Neural cell (in vitro differentiated cells): Measurements from ENCODE around the gene GSTO2. TPM values are rescaled to one million over a fixed set of nuclear protein-coding genes. Genes with fewer than 3 reads are reported as not detected.

Experiments used
- H2AFZ ChIP-seq: fragments of 200-600, 300-800 bp; sonication (generic), shearing (Covaris generic); 2 replicates; pipeline ENCODE4 v1.6.0; 2014; ENCODE audit warnings: low read depth, mild to moderate bottlenecking, antibody characterized with exemption, low read length, moderate library complexity
- H3F3A ChIP-seq: fragments of 200-600 bp; shearing (Covaris generic); 2 replicates; pipeline ENCODE4 v1.6.1; 2016; ENCODE audit warnings: mild to moderate bottlenecking, moderate library complexity, mixed read lengths, antibody characterized with exemption, low read length; ENCODE audit not compliant: insufficient read depth, poor library complexity, severe bottlenecking
- H3K27ac ChIP-seq: fragments of 200-600, 300-800 bp; sonication (generic), shearing (Covaris generic); 2 replicates; pipeline ENCODE4 v1.5.1; 2014; ENCODE audit warnings: mild to moderate bottlenecking, low read length, moderate library complexity
- H3K27me3 ChIP-seq: fragments of 300-800, 200-600 bp; sonication (generic), shearing (Covaris generic); 2 replicates; pipeline ENCODE4 v1.6.0; 2014; ENCODE audit warnings: mild to moderate bottlenecking, low read depth, low read length, moderate library complexity; ENCODE audit not compliant: insufficient read depth
- H3K36me3 ChIP-seq: fragments of 300-800, 200-600 bp; sonication (generic), shearing (Covaris generic); 2 replicates; pipeline ENCODE4 v1.5.1; 2014; ENCODE audit warnings: mild to moderate bottlenecking, antibody characterized with exemption, low read length, moderate library complexity; ENCODE audit not compliant: insufficient read depth
- H3K4me2 ChIP-seq: fragments of 300-800, 200-600 bp; sonication (generic), shearing (Covaris generic); 2 replicates; pipeline ENCODE4 v1.6.0; 2014; ENCODE audit warnings: mild to moderate bottlenecking, low read length
- H3K4me3 ChIP-seq: fragments of 300-800, 200-600 bp; sonication (generic), shearing (Covaris generic); 2 replicates; pipeline ENCODE4 v1.5.1; 2014; ENCODE audit warnings: mild to moderate bottlenecking, low read length, moderate library complexity
- H3K79me2 ChIP-seq: fragments of 200-600 bp; shearing (Covaris generic); replicated peaks from 2 replicates; pipeline ENCODE4 v1.6.0; 2014; ENCODE audit warnings: mild to moderate bottlenecking, low read length, moderate library complexity; ENCODE audit not compliant: insufficient read depth
- H3K9ac ChIP-seq: fragments of 300-800, 200-600 bp; sonication (generic), shearing (Covaris generic); 2 replicates; pipeline ENCODE4 v1.6.1; 2016; ENCODE audit warnings: mild to moderate bottlenecking, low read length, mixed read lengths
- H3K9me2 ChIP-seq: fragments of 200-600 bp; shearing (Covaris generic); 2 replicates; pipeline ENCODE4 v1.6.1; 2016; ENCODE audit warnings: mild to moderate bottlenecking, low read length, mixed read lengths; ENCODE audit not compliant: insufficient read depth
- H3K9me3 ChIP-seq: fragments of 200-600, 300-800 bp; sonication (generic), shearing (Covaris generic); 2 replicates; pipeline ENCODE4 v1.6.1; 2016; ENCODE audit warnings: mild to moderate bottlenecking, mixed run types, low read length, moderate library complexity, mixed read lengths
- H4K20me1 ChIP-seq: fragments of 200-600 bp; shearing (Covaris generic); 2 replicates; pipeline ENCODE4 v1.6.1; 2016; ENCODE audit warnings: mild to moderate bottlenecking, mixed run types; ENCODE audit not compliant: insufficient read depth
- EP300 ChIP-seq: fragments of 450-650 bp; conservative IDR thresholded peaks from 2 replicates; pipeline ENCODE4 v1.6.1; 2014; ENCODE audit warnings: antibody characterized with exemption, mild to moderate bottlenecking, moderate library complexity; ENCODE audit not compliant: poor library complexity, severe bottlenecking
- EZH2 ChIP-seq: fragments of 200-600, 300-800 bp; shearing (Covaris generic), sonication (generic); IDR thresholded peaks from 2 replicates; pipeline ENCODE4 v1.6.1; 2014; ENCODE audit warnings: antibody characterized with exemption, low read length, borderline replicate concordance, mild to moderate bottlenecking; ENCODE audit not compliant: insufficient read depth, poor library complexity, severe bottlenecking
- MXI1 ChIP-seq: fragments of 450-650 bp; conservative IDR thresholded peaks from 2 replicates; pipeline ENCODE4 v1.6.1; 2014; ENCODE audit warnings: antibody characterized with exemption, mild to moderate bottlenecking; ENCODE audit not compliant: poor library complexity, severe bottlenecking
- POLR2AphosphoS5 ChIP-seq: IDR thresholded peaks from 2 replicates; pipeline ENCODE4 v1.6.1; 2012
- RAD21 ChIP-seq: fragments of 450-650 bp; conservative IDR thresholded peaks from 2 replicates; pipeline ENCODE4 v1.6.1; 2014; ENCODE audit warnings: antibody characterized with exemption, mild to moderate bottlenecking, moderate library complexity
- REST ChIP-seq: IDR thresholded peaks from 2 replicates; pipeline ENCODE4 v1.6.1; 2012; ENCODE audit warnings: borderline replicate concordance
- SMC3 ChIP-seq: fragments of 450-650 bp; conservative IDR thresholded peaks from 2 replicates; pipeline ENCODE4 v1.6.1; 2014; ENCODE audit warnings: antibody characterized with exemption, mild to moderate bottlenecking, moderate library complexity; ENCODE audit not compliant: poor library complexity
- TAF1 ChIP-seq: IDR thresholded peaks from 2 replicates; pipeline ENCODE4 v1.6.1; 2012; ENCODE audit warnings: low read depth
- polyA plus RNA-seq: library from polyadenylated mRNA; depleted of rRNA; stranded (reverse); fragments of >200 nt; gene quantifications from 2 replicates; pipeline ENCODE4 v1.2.3, GENCODE V29; 2014
- TF ChIP-seq, protein P1 (sequence below): fragments of 450-650 bp; IDR thresholded peaks from 2 replicates; pipeline ENCODE4 v1.5.1; 2014; ENCODE audit warnings: antibody characterized with exemption, mild to moderate bottlenecking, moderate library complexity; ENCODE audit not compliant: poor library complexity, severe bottlenecking

The GSTO2 gene
- polyA plus RNA-seq, 1 donor from 2014 or later: 0.53 TPM

DNA sequence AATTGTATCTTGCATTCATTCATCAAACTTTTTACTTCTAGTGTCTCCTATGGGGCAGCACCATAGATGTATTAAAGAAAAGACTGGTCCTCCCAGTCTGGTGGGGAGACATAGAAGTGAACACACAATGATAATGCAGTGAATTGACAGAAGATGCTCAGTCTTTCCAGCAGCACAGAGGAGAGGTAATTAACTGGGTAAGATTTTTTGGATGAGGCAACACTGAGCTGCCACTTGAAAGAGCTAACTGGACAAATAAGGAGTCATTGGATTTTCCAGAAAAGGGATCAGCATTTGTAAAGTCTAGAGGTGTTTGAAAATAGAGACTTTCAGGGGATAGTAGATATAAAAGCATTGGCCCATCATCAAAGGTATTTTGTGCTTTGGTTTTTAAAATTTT, 76.5 kb downstream of the GSTO2 start:
- Histone ChIP-seq H3K27me3 (peaks cover 4% of the 10 kb centered on the region), H3F3A (no peaks in the 10 kb centered on the region), H3K79me2 (no peaks in the 10 kb centered on the region), H3K4me3 (no peak overlapping the region), H3K27ac (no peak overlapping the region), H3K9me3 (no peaks in the 10 kb centered on the region), H2AFZ (no peak overlapping the region), H3K36me3 (no peaks in the 10 kb centered on the region), H4K20me1 (no peaks in the 10 kb centered on the region), H3K4me2 (no peak overlapping the region), H3K9me2 (no peaks in the 10 kb centered on the region), H3K9ac (no peak overlapping the region)
- TF ChIP-seq EZH2 (no peak), POLR2AphosphoS5 (no peak)

GRCh38 chr10:104345941-104346340, 77.0 kb downstream of the GSTO2 start:
- Histone ChIP-seq H3K4me2 (no peak overlapping the region), H3K9ac (no peak overlapping the region)

More at GRCh38 chr10:104345941-104346340, 77.0 kb downstream of the GSTO2 start:
- H3K9me3 ChIP-seq: no peaks in the 10 kb centered on the region
- TF ChIP-seq POLR2AphosphoS5: no peak
- TF ChIP-seq EZH2: no peak
- no peak for TF ChIP-seq SMC3
- TF ChIP-seq, protein P1, sequence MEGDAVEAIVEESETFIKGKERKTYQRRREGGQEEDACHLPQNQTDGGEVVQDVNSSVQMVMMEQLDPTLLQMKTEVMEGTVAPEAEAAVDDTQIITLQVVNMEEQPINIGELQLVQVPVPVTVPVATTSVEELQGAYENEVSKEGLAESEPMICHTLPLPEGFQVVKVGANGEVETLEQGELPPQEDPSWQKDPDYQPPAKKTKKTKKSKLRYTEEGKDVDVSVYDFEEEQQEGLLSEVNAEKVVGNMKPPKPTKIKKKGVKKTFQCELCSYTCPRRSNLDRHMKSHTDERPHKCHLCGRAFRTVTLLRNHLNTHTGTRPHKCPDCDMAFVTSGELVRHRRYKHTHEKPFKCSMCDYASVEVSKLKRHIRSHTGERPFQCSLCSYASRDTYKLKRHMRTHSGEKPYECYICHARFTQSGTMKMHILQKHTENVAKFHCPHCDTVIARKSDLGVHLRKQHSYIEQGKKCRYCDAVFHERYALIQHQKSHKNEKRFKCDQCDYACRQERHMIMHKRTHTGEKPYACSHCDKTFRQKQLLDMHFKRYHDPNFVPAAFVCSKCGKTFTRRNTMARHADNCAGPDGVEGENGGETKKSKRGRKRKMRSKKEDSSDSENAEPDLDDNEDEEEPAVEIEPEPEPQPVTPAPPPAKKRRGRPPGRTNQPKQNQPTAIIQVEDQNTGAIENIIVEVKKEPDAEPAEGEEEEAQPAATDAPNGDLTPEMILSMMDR: no peak
- no peak for TF ChIP-seq TAF1
- TF ChIP-seq MXI1: no peak
- TF ChIP-seq RAD21: no peak
- no peak for TF ChIP-seq EP300
- TF ChIP-seq REST: no peak
- H3K4me3 ChIP-seq: no peak overlapping the region
- H4K20me1 ChIP-seq: no peaks in the 10 kb centered on the region
- no peak overlapping the region for H2AFZ ChIP-seq
- H3K36me3 ChIP-seq: no peaks in the 10 kb centered on the region
- H3K9me2 ChIP-seq: no peaks in the 10 kb centered on the region
- H3F3A ChIP-seq: no peaks in the 10 kb centered on the region
- no peak overlapping the region for H3K27ac ChIP-seq
- H3K27me3 ChIP-seq: no peaks in the 10 kb centered on the region
- H3K79me2 ChIP-seq: no peaks in the 10 kb centered on the region
